Measurements from ENCODE around the gene NDUFV2.
"Not testable (repeated sequence)": the region's sequence is repeated elsewhere in the genome, so short reads cannot be mapped to it uniquely, and the experiment has no call there.

The NDUFV2 gene

GRCh38 chr18:9153256-9153655 lies 50.8 kb downstream of the NDUFV2 start:
- DNase-seq (ENCODE audit: low read depth) = no peak

DNA sequence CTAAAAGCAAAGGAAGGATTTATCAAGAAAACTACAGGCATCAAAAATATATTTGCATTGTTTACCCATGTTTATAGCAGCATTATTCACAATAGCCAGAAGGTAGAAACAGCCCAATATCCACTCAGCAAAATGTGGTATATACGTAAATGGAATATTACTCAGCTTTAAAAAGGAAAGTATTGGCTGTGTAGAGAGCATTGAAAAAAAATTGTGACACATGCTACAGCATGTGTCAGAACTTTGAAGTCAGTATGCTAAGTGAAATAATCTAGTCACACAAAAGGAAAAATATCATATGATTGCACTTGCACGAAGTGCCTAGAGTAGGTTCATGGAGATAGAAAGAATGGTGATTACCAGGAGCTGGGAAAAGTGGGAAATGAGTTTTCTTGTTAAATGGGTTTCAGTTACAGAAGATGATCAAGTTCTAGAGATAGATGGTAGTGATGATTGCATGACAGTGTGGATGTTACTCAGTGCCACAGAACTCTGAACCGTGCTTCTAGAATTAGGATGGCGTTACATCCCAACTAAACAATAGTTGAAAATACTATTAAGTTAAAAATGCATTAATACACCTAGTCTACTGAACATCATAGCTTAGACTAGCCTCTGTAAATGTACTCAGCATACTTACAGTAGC lies 54.2 kb downstream of the NDUFV2 start:
- no peak for DNase-seq (ENCODE audit: low read depth)

DNA sequence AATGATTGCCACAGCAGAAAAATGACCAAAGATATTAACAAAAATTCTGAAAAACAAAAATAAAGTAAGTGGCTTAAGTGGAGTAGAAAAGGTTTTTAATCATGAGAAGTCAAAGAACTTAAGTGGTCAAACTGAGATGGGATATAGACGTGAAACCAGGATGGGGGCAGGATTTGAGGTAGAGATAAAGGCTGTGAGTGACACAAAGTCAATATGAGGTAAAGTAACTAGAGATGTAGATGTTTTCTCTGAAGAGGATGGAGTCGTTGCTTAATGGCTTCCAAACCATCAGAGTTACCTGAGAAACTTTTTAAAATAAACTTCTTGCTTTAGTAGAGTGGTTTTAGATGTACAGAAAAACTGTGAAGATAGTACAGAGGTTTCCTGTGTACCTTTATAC lies 55.3 kb downstream of the NDUFV2 start:
- no peak for DNase-seq (ENCODE audit: low read depth)

DNA sequence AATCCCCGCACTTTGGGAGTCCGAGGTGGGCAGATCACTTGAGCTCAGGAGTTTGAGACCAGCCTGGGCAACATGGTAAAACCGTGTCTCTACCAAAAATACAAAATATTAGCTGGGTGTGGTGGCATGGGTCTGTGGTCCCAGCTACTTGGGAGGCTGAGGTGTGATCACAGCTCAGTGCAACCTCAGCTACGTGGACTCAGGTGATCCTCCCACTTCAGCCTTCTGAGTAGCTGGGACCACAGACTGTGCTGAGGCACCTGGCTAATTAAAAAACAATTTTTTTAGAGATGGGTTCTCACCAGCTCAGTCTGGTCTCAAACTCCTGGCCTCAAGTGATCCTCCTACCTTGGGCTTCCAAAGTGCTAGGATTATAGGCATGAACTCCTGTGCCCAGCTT lies 57.5 kb downstream of the NDUFV2 start:
- DNase-seq (ENCODE audit: low read depth) = no peak

DNA sequence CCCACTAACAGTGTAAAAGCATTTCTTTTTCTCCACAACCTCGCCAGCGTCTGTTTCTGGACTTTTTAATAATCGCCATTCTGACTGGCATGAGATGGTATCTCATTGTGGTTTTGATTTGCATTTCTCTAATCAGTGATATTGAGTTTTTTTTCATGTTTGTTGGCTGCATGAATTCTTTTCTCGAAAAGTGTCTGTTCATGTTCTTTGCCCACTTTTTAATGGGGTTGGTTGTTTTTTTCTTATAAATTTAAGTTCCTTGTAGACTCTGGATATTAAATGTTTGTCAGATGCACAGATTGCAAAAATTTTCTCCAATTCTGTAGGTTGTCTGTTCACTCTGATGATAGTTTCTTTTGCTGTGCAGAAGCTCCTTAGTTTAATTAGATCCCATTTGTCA lies 60.2 kb downstream of the NDUFV2 start:
- DNase-seq (ENCODE audit: low read depth) = not testable (repeated sequence)

GRCh38 chr18:9164149-9164548 lies 61.6 kb downstream of the NDUFV2 start:
- not testable (repeated sequence) for DNase-seq (ENCODE audit: low read depth)

DNA sequence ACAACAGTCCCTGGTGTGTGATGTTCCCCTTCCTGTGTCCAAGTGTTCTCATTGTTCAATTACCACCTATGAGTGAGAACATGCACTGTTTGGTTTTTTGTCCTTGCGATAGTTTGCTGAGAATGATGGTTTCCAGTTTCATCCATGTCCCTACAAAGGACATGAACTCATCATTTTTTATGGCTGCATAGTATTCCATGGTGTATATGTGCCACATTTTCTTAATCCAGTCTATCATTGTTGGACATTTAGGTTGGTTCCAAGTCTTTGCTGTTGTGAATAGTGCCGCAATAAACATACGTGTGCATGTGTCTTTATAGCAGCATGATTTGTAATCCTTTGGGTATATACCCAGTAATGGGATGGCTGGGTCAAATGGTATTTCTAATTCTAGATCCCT lies 63.4 kb downstream of the NDUFV2 start:
- DNase-seq (ENCODE audit: low read depth) = not testable (repeated sequence)

GRCh38 chr18:9169515-9169914 lies 67.0 kb downstream of the NDUFV2 start:
- DNase-seq (ENCODE audit: low read depth) = not testable (repeated sequence)

GRCh38 chr18:9171919-9172318 lies 69.4 kb downstream of the NDUFV2 start:
- not testable (repeated sequence) for DNase-seq (ENCODE audit: low read depth)

DNA sequence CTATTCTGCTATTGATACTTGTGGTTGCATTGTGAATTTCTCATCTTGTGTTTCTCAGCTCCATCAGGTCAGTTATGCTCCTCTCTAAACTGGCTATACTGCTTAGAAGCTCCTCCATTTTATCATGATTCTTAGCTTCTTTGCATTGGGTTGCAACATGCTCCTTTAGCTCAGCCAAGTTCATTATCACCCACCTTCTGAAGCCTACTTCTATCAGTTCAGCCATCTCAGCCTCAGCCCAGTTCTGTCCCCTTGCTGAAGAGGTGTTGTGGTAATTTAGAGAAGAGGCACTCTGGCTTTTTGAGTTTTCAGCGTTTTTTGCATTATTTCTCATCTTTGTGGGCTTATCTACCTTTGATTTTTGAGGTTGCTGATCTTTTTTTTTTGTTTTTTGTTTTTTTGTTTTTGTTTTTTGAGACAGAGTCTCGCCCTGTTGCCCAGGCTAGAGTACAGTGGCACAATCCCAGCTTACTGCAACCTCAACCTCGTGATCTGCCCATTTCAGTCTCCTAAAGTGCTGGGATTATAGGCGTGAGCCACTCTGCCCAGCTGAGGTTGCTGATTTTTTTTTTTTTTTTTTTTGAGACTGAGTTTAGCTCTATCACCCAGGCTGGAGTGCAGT lies 70.1 kb downstream of the NDUFV2 start:
- DNase-seq (ENCODE audit: low read depth) = no peak

DNA sequence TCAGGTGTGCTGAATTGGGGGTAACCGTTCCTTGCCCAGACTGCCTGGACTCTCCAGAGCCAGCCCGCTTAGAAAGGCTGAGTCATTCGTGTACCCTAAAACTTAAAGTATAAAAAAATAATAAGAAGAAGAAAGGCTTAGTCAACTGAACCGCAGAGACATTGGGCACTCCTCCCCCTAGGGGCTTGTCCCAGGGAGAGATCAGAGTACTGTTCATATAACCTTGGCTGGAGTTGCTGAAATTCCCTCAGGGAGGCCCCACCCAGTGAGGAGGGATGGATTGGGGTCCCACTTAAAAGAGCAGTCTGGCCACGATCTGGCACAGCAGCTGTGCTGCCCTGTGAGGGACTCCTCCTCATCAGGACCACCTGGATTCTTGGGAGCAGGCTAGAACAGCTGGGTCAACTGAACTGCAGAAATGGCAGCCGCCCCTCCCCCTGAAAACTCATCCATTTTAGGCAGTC lies 71.3 kb downstream of the NDUFV2 start:
- DNase-seq (ENCODE audit: low read depth) = no peak

- no peak for DNase-seq (ENCODE audit: low read depth)
These were observed 71.8 kb downstream of the NDUFV2 start for GRCh38 chr18:9174302-9174701.

GRCh38 chr18:9175115-9175514 lies 72.6 kb downstream of the NDUFV2 start:
- no peak for DNase-seq (ENCODE audit: low read depth)

- DNase-seq (ENCODE audit: low read depth) = no peak
These were observed 74.5 kb downstream of the NDUFV2 start for GRCh38 chr18:9177031-9177430.

DNA sequence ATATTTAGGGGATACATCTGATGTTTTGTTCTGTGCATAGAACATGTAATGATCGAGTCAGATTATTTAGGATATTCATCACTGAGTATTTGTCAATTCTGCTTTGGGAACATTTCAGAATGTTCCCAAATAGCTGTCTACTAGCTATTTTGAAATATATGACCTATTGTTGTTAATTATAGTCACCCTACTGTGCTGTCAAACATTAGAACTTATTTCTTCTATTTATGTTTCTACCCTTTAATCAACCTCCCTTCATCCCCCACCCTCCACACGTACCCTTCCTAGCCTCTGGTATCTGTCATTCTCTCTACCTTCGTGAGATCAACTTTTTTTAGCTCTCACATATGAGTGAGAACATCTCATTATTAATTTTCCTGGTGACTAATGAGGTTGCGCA lies 75.0 kb downstream of the NDUFV2 start:
- DNase-seq (ENCODE audit: low read depth) = no peak

- no peak for DNase-seq (ENCODE audit: low read depth)
These were observed 76.1 kb downstream of the NDUFV2 start for GRCh38 chr18:9178557-9178956.

- no peak for DNase-seq (ENCODE audit: low read depth)
These were observed 78.8 kb downstream of the NDUFV2 start for GRCh38 chr18:9181275-9181674.

GRCh38 chr18:9182852-9183399 lies 80.4 kb downstream of the NDUFV2 start:
- no peak for DNase-seq (ENCODE audit: low read depth)

Data from ELR (cell line).